ENCODE measurements around the gene RAD51B. TPM values are rescaled to one million over a fixed set of nuclear protein-coding genes. Genes with fewer than 3 reads are reported as not detected.
"Not testable (repeated sequence)": the region's sequence is repeated elsewhere in the genome, so short reads cannot be mapped to it uniquely, and the experiment has no call there.

RAD51B gene
- total RNA-seq, 1 experiment from 2014 or later = 8.5 TPM

DNA sequence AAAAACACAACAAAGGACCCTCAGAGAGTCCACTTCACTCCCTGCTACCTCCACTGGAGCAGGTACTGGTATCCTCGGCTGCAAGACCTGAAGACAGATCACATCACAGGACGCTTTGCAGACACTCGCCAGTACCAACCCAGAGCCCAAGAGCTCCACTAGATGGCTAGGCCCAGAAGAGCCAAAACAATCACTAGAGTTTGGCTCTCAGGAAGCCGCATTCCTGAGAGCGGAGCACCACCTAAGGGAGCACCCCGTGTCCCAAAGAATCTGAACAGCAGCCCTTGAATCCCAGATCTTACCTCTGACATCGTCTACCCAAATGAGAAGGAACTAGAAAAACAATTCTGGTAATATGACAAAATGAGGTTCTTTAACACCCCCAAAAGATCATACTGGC is 399.8 kb downstream of the RAD51B start:
- H3K9me3 ChIP-seq (ENCODE audit: control insufficient read depth, insufficient read depth, low read depth, low read length) = no peaks in the 10 kb centered on the region
- ChIA-PET CTCF (no interaction called here), POLR2A (interaction anchor here (0.5 kb wide), 1 partner anchor 497 kb away, joined by 7 read pairs; no protein-coding TSS in a partner anchor)
- DNase-seq (ENCODE audit: low read depth, low spot score) (no peak), ATAC-seq (no peak)
- peak overlapping the region; percentile 48; the same call in 1 of the 2 replicates for H3K27ac ChIP-seq (ENCODE audit: low read length)
- BruUV-seq (replicated peaks) = no TSS peak
- H3K36me3 ChIP-seq (ENCODE audit: control insufficient read depth, insufficient read depth, low read length) = no peaks in the 10 kb centered on the region
- no peak overlapping the region for H3K4me3 ChIP-seq (ENCODE audit: low read depth in 2 of 2, low read length in 2 of 2)
- no peak for TF ChIP-seq POLR2AphosphoS5 (IDR thresholded peaks at IDR 0.05; ENCODE audit: low read depth, low read length)
- TF ChIP-seq, protein P1, sequence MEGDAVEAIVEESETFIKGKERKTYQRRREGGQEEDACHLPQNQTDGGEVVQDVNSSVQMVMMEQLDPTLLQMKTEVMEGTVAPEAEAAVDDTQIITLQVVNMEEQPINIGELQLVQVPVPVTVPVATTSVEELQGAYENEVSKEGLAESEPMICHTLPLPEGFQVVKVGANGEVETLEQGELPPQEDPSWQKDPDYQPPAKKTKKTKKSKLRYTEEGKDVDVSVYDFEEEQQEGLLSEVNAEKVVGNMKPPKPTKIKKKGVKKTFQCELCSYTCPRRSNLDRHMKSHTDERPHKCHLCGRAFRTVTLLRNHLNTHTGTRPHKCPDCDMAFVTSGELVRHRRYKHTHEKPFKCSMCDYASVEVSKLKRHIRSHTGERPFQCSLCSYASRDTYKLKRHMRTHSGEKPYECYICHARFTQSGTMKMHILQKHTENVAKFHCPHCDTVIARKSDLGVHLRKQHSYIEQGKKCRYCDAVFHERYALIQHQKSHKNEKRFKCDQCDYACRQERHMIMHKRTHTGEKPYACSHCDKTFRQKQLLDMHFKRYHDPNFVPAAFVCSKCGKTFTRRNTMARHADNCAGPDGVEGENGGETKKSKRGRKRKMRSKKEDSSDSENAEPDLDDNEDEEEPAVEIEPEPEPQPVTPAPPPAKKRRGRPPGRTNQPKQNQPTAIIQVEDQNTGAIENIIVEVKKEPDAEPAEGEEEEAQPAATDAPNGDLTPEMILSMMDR (IDR thresholded peaks at IDR 0.05) = no peak
- TF ChIP-seq, protein P2, sequence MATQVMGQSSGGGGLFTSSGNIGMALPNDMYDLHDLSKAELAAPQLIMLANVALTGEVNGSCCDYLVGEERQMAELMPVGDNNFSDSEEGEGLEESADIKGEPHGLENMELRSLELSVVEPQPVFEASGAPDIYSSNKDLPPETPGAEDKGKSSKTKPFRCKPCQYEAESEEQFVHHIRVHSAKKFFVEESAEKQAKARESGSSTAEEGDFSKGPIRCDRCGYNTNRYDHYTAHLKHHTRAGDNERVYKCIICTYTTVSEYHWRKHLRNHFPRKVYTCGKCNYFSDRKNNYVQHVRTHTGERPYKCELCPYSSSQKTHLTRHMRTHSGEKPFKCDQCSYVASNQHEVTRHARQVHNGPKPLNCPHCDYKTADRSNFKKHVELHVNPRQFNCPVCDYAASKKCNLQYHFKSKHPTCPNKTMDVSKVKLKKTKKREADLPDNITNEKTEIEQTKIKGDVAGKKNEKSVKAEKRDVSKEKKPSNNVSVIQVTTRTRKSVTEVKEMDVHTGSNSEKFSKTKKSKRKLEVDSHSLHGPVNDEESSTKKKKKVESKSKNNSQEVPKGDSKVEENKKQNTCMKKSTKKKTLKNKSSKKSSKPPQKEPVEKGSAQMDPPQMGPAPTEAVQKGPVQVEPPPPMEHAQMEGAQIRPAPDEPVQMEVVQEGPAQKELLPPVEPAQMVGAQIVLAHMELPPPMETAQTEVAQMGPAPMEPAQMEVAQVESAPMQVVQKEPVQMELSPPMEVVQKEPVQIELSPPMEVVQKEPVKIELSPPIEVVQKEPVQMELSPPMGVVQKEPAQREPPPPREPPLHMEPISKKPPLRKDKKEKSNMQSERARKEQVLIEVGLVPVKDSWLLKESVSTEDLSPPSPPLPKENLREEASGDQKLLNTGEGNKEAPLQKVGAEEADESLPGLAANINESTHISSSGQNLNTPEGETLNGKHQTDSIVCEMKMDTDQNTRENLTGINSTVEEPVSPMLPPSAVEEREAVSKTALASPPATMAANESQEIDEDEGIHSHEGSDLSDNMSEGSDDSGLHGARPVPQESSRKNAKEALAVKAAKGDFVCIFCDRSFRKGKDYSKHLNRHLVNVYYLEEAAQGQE (IDR thresholded peaks at IDR 0.05; ENCODE audit: insufficient read depth in 1 of 2, low read depth in 2 of 2, low read length in 1 of 2) = no peak
- TF ChIP-seq TCF7L2 (IDR thresholded peaks at IDR 0.05; ENCODE audit: low read depth, low read length) = no peak
- TF ChIP-seq SIN3A (IDR thresholded peaks at IDR 0.05; ENCODE audit: borderline replicate concordance, insufficient read depth, low read depth, low read length) = no peak
- H3K27me3 ChIP-seq (ENCODE audit: control insufficient read depth, insufficient read depth, low read length) = no peaks in the 10 kb centered on the region
- intact Hi-C loops (cut with micrococcal nuclease; ENCODE audit: unreplicated experiment) = no loop called here
- H3K4me1 ChIP-seq (ENCODE audit: control insufficient read depth, insufficient read depth, low read length) = no peaks in the 10 kb centered on the region; the same call in 1 of the 2 replicates
- in situ Hi-C loops (cut with HindIII; ENCODE audit: low pct_unique_long_range_greater_than_20kb, low sequenced_read_pairs) = no loop called here

DNA sequence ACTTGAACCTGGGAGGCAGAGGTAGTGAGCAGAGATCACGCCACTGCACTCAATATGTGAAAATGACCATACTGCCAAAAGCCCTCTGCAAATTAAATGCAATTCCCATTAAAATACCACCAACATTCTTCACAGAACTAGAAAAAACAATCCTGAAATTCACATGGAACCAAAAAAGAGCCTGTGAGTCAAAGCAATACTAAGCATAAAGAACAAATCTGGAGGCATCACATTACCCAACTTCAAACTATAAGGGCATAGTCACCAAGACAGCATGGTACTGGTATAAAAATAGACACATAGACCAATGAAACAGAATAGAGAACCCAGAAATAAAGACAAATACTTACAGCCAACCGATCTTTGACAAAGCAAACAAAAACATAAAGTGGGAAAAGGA is 401.5 kb downstream of the RAD51B start:
- CTCF ChIA-PET, ATAC-seq: not testable (repeated sequence)

DNA sequence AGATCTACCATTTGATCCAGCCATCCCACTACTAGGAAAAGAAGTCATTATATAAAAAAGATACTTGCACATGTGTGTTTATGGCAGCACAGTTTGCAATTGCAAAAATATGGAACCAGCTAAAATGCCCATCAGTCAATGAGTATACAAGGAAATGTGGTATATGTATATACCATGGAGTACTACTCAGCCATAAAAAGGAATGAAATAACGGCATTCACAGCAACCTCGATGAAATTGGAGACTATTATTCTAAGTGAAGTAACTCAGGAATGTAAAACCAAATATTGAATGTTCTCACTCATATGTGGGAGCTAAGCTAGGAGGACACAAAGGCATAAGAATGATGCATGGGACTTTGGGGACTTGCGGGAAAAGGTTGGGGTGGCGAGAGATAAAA is 402.6 kb downstream of the RAD51B start:
- BruUV-seq (replicated peaks) = no TSS peak
- POLR2A ChIA-PET = interaction anchor here (0.6 kb wide), 1 partner anchor 15 kb away, joined by 4 read pairs; no protein-coding TSS in a partner anchor

More for the DNA sequence above, 401.5 kb downstream of the RAD51B start:
- H3K4me3 ChIP-seq (ENCODE audit: low read depth in 2 of 2, low read length in 2 of 2); H3K36me3 ChIP-seq (ENCODE audit: control insufficient read depth, insufficient read depth, low read length); intact Hi-C loops (cut with micrococcal nuclease; ENCODE audit: unreplicated experiment); H3K9me3 ChIP-seq (ENCODE audit: control insufficient read depth, insufficient read depth, low read depth, low read length); H3K4me1 ChIP-seq (ENCODE audit: control insufficient read depth, insufficient read depth, low read length); H3K27ac ChIP-seq (ENCODE audit: low read length); DNase-seq (ENCODE audit: low read depth, low spot score); POLR2A ChIA-PET; H3K27me3 ChIP-seq (ENCODE audit: control insufficient read depth, insufficient read depth, low read length); BruUV-seq (replicated peaks); in situ Hi-C loops (cut with HindIII; ENCODE audit: low pct_unique_long_range_greater_than_20kb, low sequenced_read_pairs): not testable (repeated sequence)

More for the DNA sequence above, 402.6 kb downstream of the RAD51B start:
- Histone ChIP-seq H3K4me1 (ENCODE audit: control insufficient read depth, insufficient read depth, low read length) (no peaks in the 10 kb centered on the region; the same call in 1 of the 2 replicates), H3K27me3 (ENCODE audit: control insufficient read depth, insufficient read depth, low read length) (no peaks in the 10 kb centered on the region), H3K4me3 (ENCODE audit: low read depth in 2 of 2, low read length in 2 of 2) (no peak overlapping the region), H3K9me3 (ENCODE audit: control insufficient read depth, insufficient read depth, low read depth, low read length) (no peaks in the 10 kb centered on the region), H3K27ac (ENCODE audit: low read length) (no peak overlapping the region), H3K36me3 (ENCODE audit: control insufficient read depth, insufficient read depth, low read length) (no peaks in the 10 kb centered on the region)
- no peak for DNase-seq (ENCODE audit: low read depth, low spot score)
- intact Hi-C loops (cut with micrococcal nuclease; ENCODE audit: unreplicated experiment) = no loop called here
- no peak for TF ChIP-seq POLR2AphosphoS5 (IDR thresholded peaks at IDR 0.05; ENCODE audit: low read depth, low read length)
- TF ChIP-seq SIN3A (IDR thresholded peaks at IDR 0.05; ENCODE audit: borderline replicate concordance, insufficient read depth, low read depth, low read length) = no peak
- TF ChIP-seq, protein P2 (IDR thresholded peaks at IDR 0.05; ENCODE audit: insufficient read depth in 1 of 2, low read depth in 2 of 2, low read length in 1 of 2) = no peak
- TF ChIP-seq, protein P1 (IDR thresholded peaks at IDR 0.05) = no peak
- TF ChIP-seq TCF7L2 (IDR thresholded peaks at IDR 0.05; ENCODE audit: low read depth, low read length) = no peak
- no peak for ATAC-seq
- CTCF ChIA-PET = no interaction called here
- in situ Hi-C loops (cut with HindIII; ENCODE audit: low pct_unique_long_range_greater_than_20kb, low sequenced_read_pairs) = no loop called here
